Loucy (cell line): ENCODE results near the gene CCDC3.

ENCODE experiments used
- CTCF ChIP-seq: fragments of 200-600 bp; sonication (generic); conservative IDR thresholded peaks from 2 replicates; pipeline ENCODE4 v1.5.1; 2014; ENCODE audit warnings: mild to moderate bottlenecking, antibody characterized with exemption, low read length
- EZH2phosphoT487 ChIP-seq: fragments of 200-600 bp; IDR thresholded peaks from 2 replicates; pipeline ENCODE4 v1.6.1; 2018; ENCODE audit warnings: antibody characterized with exemption, mild to moderate bottlenecking, moderate library complexity, borderline replicate concordance

- TF ChIP-seq EZH2phosphoT487 (no peak), CTCF (no peak)
Observed at GRCh38 chr10:12848439-12849173, 152.9 kb downstream of the CCDC3 start.
